HG02571 (cell line): ENCODE measurements around the gene RGS5.

Source experiments
- ATAC-seq: cut with Tn5 transposase; IDR thresholded peaks from one replicate; pipeline ENCODE4 v1.9.1; 2021; ENCODE audit warnings: mild to moderate bottlenecking, moderate library complexity; ENCODE audit not compliant: unreplicated experiment

The RGS5 gene

GRCh38 chr1:163186862-163187261 is 15.9 kb downstream of the RGS5 start:
- no peak for ATAC-seq

GRCh38 chr1:163182330-163182949 is 20.3 kb downstream of the RGS5 start:
- no peak for ATAC-seq

- no peak for ATAC-seq
Observed at GRCh38 chr1:163178628-163179027, 24.1 kb downstream of the RGS5 start.

- ATAC-seq: no peak
Observed at GRCh38 chr1:163176797-163177196, 25.9 kb downstream of the RGS5 start.

- no peak for ATAC-seq
Observed at GRCh38 chr1:163174524-163175437, 27.9 kb downstream of the RGS5 start.

GRCh38 chr1:163173121-163173520 is 29.6 kb downstream of the RGS5 start:
- no peak for ATAC-seq

GRCh38 chr1:163172596-163172995 is 30.1 kb downstream of the RGS5 start:
- ATAC-seq: no peak

- ATAC-seq: no peak
Observed at GRCh38 chr1:163171826-163172225, 30.9 kb downstream of the RGS5 start.

GRCh38 chr1:163170975-163171676 is 31.6 kb downstream of the RGS5 start:
- ATAC-seq: no peak

GRCh38 chr1:163170331-163170730 is 32.4 kb downstream of the RGS5 start:
- no peak for ATAC-seq

GRCh38 chr1:163169553-163169952 is 33.2 kb downstream of the RGS5 start:
- ATAC-seq: no peak

GRCh38 chr1:163168053-163168452 is 34.7 kb downstream of the RGS5 start:
- no peak for ATAC-seq

- no peak for ATAC-seq
Observed at GRCh38 chr1:163166886-163167555, 35.7 kb downstream of the RGS5 start.

GRCh38 chr1:163165119-163165518 is 37.6 kb downstream of the RGS5 start:
- no peak for ATAC-seq

- ATAC-seq: no peak
Observed at GRCh38 chr1:163163881-163164582, 38.7 kb downstream of the RGS5 start.

- ATAC-seq: no peak
Observed at GRCh38 chr1:163163163-163163562, 39.6 kb downstream of the RGS5 start.

- ATAC-seq: no peak
Observed at GRCh38 chr1:163162381-163162914, 40.3 kb downstream of the RGS5 start.

GRCh38 chr1:163161841-163162240 is 40.9 kb downstream of the RGS5 start:
- no peak for ATAC-seq

- no peak for ATAC-seq
Observed at GRCh38 chr1:163161337-163161736, 41.4 kb downstream of the RGS5 start.

- ATAC-seq: no peak
Observed at GRCh38 chr1:163155606-163156005, 47.1 kb downstream of the RGS5 start.
